Measurements from ENCODE around the gene TRAK1. TPM values are rescaled to one million over a fixed set of nuclear protein-coding genes. Genes with fewer than 3 reads are reported as not detected.

The TRAK1 gene
- total RNA-seq, 4 donors from 2014 or later, result 37.4 to 89.5 (median 53.0) TPM

GRCh38 chr3:42118762-42119361, 27.7 kb downstream of the TRAK1 start:
- 31 to 50% methylated on average over 1 to 2 of the region's 2 CpGs for WGBS, 2 donors (ENCODE audit: low coverage in 1 of 2)
- no peak overlapping the region for H3K4me3 ChIP-seq
- no peaks in the 10 kb centered on the region for H3K9me3 ChIP-seq
- H3K27ac ChIP-seq, result peak overlapping the region in 2 of 4 donors; percentile 28 to 50
- no peak for ATAC-seq
- H3K4me1 ChIP-seq, result peaks cover 3 to 89% (median 26%) of the 10 kb centered on the region in 3 donors
- H3K36me3 ChIP-seq, result no peaks in the 10 kb centered on the region
- H3K27me3 ChIP-seq, result no peaks in the 10 kb centered on the region
- no peak for TF ChIP-seq POLR2A (IDR thresholded peaks at IDR 0.05)
- TF ChIP-seq CTCF (IDR thresholded peaks at IDR 0.05), result peak in 1 of 4 experiments; percentile 18

- WGBS, 2 donors (ENCODE audit: low coverage in 1 of 2), result 56 to 68% methylated on average over 6 to 7 of the region's 7 CpGs
- Histone ChIP-seq H3K9me3 (no peaks in the 10 kb centered on the region), H3K36me3 (no peaks in the 10 kb centered on the region), H3K27ac (peak overlapping the region in 2 of 4 donors; percentile 28 to 50), H3K27me3 (no peaks in the 10 kb centered on the region), H3K4me3 (no peak overlapping the region), H3K4me1 (peaks cover 3 to 85% (median 26%) of the 10 kb centered on the region in 3 donors)
- TF ChIP-seq POLR2AphosphoS5 (IDR thresholded peaks at IDR 0.05) (no peak), EP300 (IDR thresholded peaks at IDR 0.05) (no peak), CTCF (IDR thresholded peaks at IDR 0.05) (no peak), POLR2A (IDR thresholded peaks at IDR 0.05) (no peak)
- peak; percentile 19 for ATAC-seq
These were observed 28.6 kb downstream of the TRAK1 start for GRCh38 chr3:42119561-42120355.

- Histone ChIP-seq H3K9me3 (no peaks in the 10 kb centered on the region), H3K27ac (no peak overlapping the region), H3K4me3 (no peak overlapping the region), H3K27me3 (no peaks in the 10 kb centered on the region), H3K4me1 (peaks cover 3 to 74% (median 26%) of the 10 kb centered on the region in 3 donors), H3K36me3 (peaks cover 0 to 9% of the 10 kb centered on the region in 2 donors)
- 70% methylated on average over 3 of the region's 3 CpGs; no CpG with 5 or more reads in 1 of the 2 donors for WGBS, 2 donors (ENCODE audit: low coverage in 1 of 2)
- TF ChIP-seq CTCF (IDR thresholded peaks at IDR 0.05), result no peak
- TF ChIP-seq POLR2A (IDR thresholded peaks at IDR 0.05), result no peak
- TF ChIP-seq EP300 (IDR thresholded peaks at IDR 0.05), result no peak
- no peak for TF ChIP-seq POLR2AphosphoS5 (IDR thresholded peaks at IDR 0.05)
- ATAC-seq, result no peak
These were observed 29.7 kb downstream of the TRAK1 start for GRCh38 chr3:42120866-42121265.

- H3K4me3 ChIP-seq, result no peak overlapping the region
- H3K27me3 ChIP-seq, result no peaks in the 10 kb centered on the region
- WGBS, 2 donors (ENCODE audit: low coverage in 1 of 2), result 60 to 68% methylated on average over 3 of the region's 4 CpGs
- peaks cover 0 to 25% of the 10 kb centered on the region in 2 donors for H3K36me3 ChIP-seq
- no peaks in the 10 kb centered on the region for H3K9me3 ChIP-seq
- TF ChIP-seq POLR2AphosphoS5 (IDR thresholded peaks at IDR 0.05), result no peak
- ATAC-seq, result no peak
- peaks cover 2 to 59% (median 18%) of the 10 kb centered on the region in 3 donors for H3K4me1 ChIP-seq
- no peak overlapping the region for H3K27ac ChIP-seq
These were observed 31.3 kb downstream of the TRAK1 start for GRCh38 chr3:42122261-42123011.

- no peaks in the 10 kb centered on the region for H3K27me3 ChIP-seq
- H3K36me3 ChIP-seq, result peaks cover 0 to 26% of the 10 kb centered on the region in 2 donors
- WGBS, 2 donors (ENCODE audit: low coverage in 1 of 2), result 48 to 62% methylated on average over 5 to 8 of the region's 8 CpGs
- ATAC-seq, result no peak
- no peak for TF ChIP-seq POLR2A (IDR thresholded peaks at IDR 0.05)
- no peak for TF ChIP-seq EP300 (IDR thresholded peaks at IDR 0.05)
- no peak for TF ChIP-seq POLR2AphosphoS5 (IDR thresholded peaks at IDR 0.05)
- no peak for TF ChIP-seq CTCF (IDR thresholded peaks at IDR 0.05)
- peaks cover 0 to 52% (median 16%) of the 10 kb centered on the region in 3 donors for H3K4me1 ChIP-seq
- no peaks in the 10 kb centered on the region for H3K9me3 ChIP-seq
- H3K27ac ChIP-seq, result no peak overlapping the region
- H3K4me3 ChIP-seq, result no peak overlapping the region
These were observed 31.9 kb downstream of the TRAK1 start for GRCh38 chr3:42123012-42123581.
